Activated T-cell treated with anti-CD3 and anti-CD28 coated beads, Interleukin-2, amount 50 U/mL, for 4 hours (primary cell): ENCODE results near the gene AGBL1. TPM values are rescaled to one million over a fixed set of nuclear protein-coding genes. Genes with fewer than 3 reads are reported as not detected.

Experiments used
- ATAC-seq, 2 donors: fragments of 200-7000 bp; cut with Tn5 transposase; one replicate each; pipeline ENCODE4 v1.10.0; 2021
- DNase-seq: peaks from one replicate; pipeline ENCODE4 v3.0.0-alpha.2; 2020
- H3K27me3 Mint-ChIP-seq: one replicate; pipeline ENCODE4 v1.8.0; 2021; ENCODE audit warnings: low read depth, mixed read lengths
- H3K36me3 Mint-ChIP-seq: one replicate; pipeline ENCODE4 v1.8.0; 2022; ENCODE audit warnings: mixed read lengths; ENCODE audit not compliant: insufficient read depth
- H3K4me1 Mint-ChIP-seq: one replicate; pipeline ENCODE4 v1.8.0; 2021; ENCODE audit warnings: low read depth, mixed read lengths
- H3K4me3 Mint-ChIP-seq: one replicate; pipeline ENCODE4 v1.8.0; 2021; ENCODE audit warnings: mild to moderate bottlenecking, moderate library complexity, mixed read lengths
- H3K9me3 Mint-ChIP-seq: one replicate; pipeline ENCODE4 v1.8.0; 2021; ENCODE audit warnings: mixed read lengths
- total RNA-seq, 3 donors: library from RNA; stranded (reverse); gene quantifications; one replicate each; pipeline ENCODE4 v1.2.1, GENCODE V29; 2021

Gene AGBL1
- total RNA-seq, 3 donors from 2014 or later = 0.05 TPM; not detected in 2

- H3K4me3 Mint-ChIP-seq = no peak overlapping the region
- H3K4me1 Mint-ChIP-seq = peaks cover 67% of the 10 kb centered on the region
These were observed 531.9 kb downstream of the AGBL1 start for GRCh38 chr15:86611417-86612040.

GRCh38 chr15:86615411-86615810, 535.7 kb downstream of the AGBL1 start:
- Mint-ChIP-seq H3K36me3 (no peaks in the 10 kb centered on the region), H3K27me3 (no peaks in the 10 kb centered on the region), H3K9me3 (no peaks in the 10 kb centered on the region), H3K4me3 (peak overlapping the region; percentile 7), H3K4me1 (peaks cover 79% of the 10 kb centered on the region)
- ATAC-seq (no peak), DNase-seq (no peak)

More at GRCh38 chr15:86611417-86612040, 531.9 kb downstream of the AGBL1 start:
- Mint-ChIP-seq H3K9me3 (no peaks in the 10 kb centered on the region), H3K27me3 (no peaks in the 10 kb centered on the region), H3K36me3 (no peaks in the 10 kb centered on the region)
- ATAC-seq (peak; percentile 92), DNase-seq (peak; percentile 6)

GRCh38 chr15:86615816-86616215, 536.1 kb downstream of the AGBL1 start:
- Mint-ChIP-seq H3K4me3 (peak overlapping the region; percentile 7), H3K4me1 (peaks cover 78% of the 10 kb centered on the region), H3K36me3 (no peaks in the 10 kb centered on the region), H3K9me3 (no peaks in the 10 kb centered on the region), H3K27me3 (no peaks in the 10 kb centered on the region)
- no peak for ATAC-seq
- no peak for DNase-seq

- ATAC-seq = peak in 1 of 2 donors; percentile 23
- Mint-ChIP-seq H3K4me3 (no peak overlapping the region), H3K4me1 (peaks cover 71% of the 10 kb centered on the region)
These were observed 537.1 kb downstream of the AGBL1 start for GRCh38 chr15:86616771-86617170.

GRCh38 chr15:86620157-86620556, 540.5 kb downstream of the AGBL1 start:
- DNase-seq = no peak
- H3K36me3 Mint-ChIP-seq = no peaks in the 10 kb centered on the region
- H3K27me3 Mint-ChIP-seq = no peaks in the 10 kb centered on the region
- H3K4me3 Mint-ChIP-seq = no peak overlapping the region
- ATAC-seq = no peak
- peaks cover 51% of the 10 kb centered on the region for H3K4me1 Mint-ChIP-seq
- no peaks in the 10 kb centered on the region for H3K9me3 Mint-ChIP-seq

More at GRCh38 chr15:86616771-86617170, 537.1 kb downstream of the AGBL1 start:
- no peaks in the 10 kb centered on the region for H3K27me3 Mint-ChIP-seq
- H3K36me3 Mint-ChIP-seq = no peaks in the 10 kb centered on the region
- no peak for DNase-seq
- no peaks in the 10 kb centered on the region for H3K9me3 Mint-ChIP-seq

- H3K4me3 Mint-ChIP-seq = no peak overlapping the region
- DNase-seq (no peak), ATAC-seq (no peak)
- no peaks in the 10 kb centered on the region for H3K36me3 Mint-ChIP-seq
- no peaks in the 10 kb centered on the region for H3K27me3 Mint-ChIP-seq
- H3K9me3 Mint-ChIP-seq = no peaks in the 10 kb centered on the region
- H3K4me1 Mint-ChIP-seq = peaks cover 50% of the 10 kb centered on the region
These were observed 541.1 kb downstream of the AGBL1 start for GRCh38 chr15:86620641-86621349.

GRCh38 chr15:86623236-86623635, 543.6 kb downstream of the AGBL1 start:
- ATAC-seq = no peak
- Mint-ChIP-seq H3K27me3 (no peaks in the 10 kb centered on the region), H3K36me3 (no peaks in the 10 kb centered on the region), H3K9me3 (no peaks in the 10 kb centered on the region), H3K4me1 (peaks cover 36% of the 10 kb centered on the region), H3K4me3 (no peak overlapping the region)
- DNase-seq = no peak

- ATAC-seq = peak; percentile 97 to 98
- Mint-ChIP-seq H3K4me3 (no peak overlapping the region), H3K27me3 (no peaks in the 10 kb centered on the region), H3K4me1 (peaks cover 35% of the 10 kb centered on the region), H3K36me3 (no peaks in the 10 kb centered on the region), H3K9me3 (no peaks in the 10 kb centered on the region)
- peak; percentile 57 for DNase-seq
These were observed 544.8 kb downstream of the AGBL1 start for GRCh38 chr15:86624261-86625036.

GRCh38 chr15:86629409-86630356, 550.0 kb downstream of the AGBL1 start:
- H3K4me1 Mint-ChIP-seq = peaks cover 22% of the 10 kb centered on the region
- ATAC-seq = no peak
- no peaks in the 10 kb centered on the region for H3K9me3 Mint-ChIP-seq

GRCh38 chr15:86630946-86631345, 551.3 kb downstream of the AGBL1 start:
- peaks cover 12% of the 10 kb centered on the region for H3K4me1 Mint-ChIP-seq
- H3K36me3 Mint-ChIP-seq = no peaks in the 10 kb centered on the region
- H3K4me3 Mint-ChIP-seq = no peak overlapping the region
- H3K27me3 Mint-ChIP-seq = no peaks in the 10 kb centered on the region
- H3K9me3 Mint-ChIP-seq = no peaks in the 10 kb centered on the region
- no peak for ATAC-seq
- DNase-seq = no peak

More at GRCh38 chr15:86629409-86630356, 550.0 kb downstream of the AGBL1 start:
- no peaks in the 10 kb centered on the region for H3K36me3 Mint-ChIP-seq
- no peak for DNase-seq
- no peak overlapping the region for H3K4me3 Mint-ChIP-seq
- H3K27me3 Mint-ChIP-seq = no peaks in the 10 kb centered on the region

GRCh38 chr15:86634146-86634545, 554.5 kb downstream of the AGBL1 start:
- Mint-ChIP-seq H3K4me3 (no peak overlapping the region), H3K9me3 (peaks cover 4% of the 10 kb centered on the region), H3K27me3 (no peaks in the 10 kb centered on the region), H3K36me3 (no peaks in the 10 kb centered on the region), H3K4me1 (peaks cover 12% of the 10 kb centered on the region)
- ATAC-seq (no peak), DNase-seq (no peak)

GRCh38 chr15:86634992-86635638, 555.4 kb downstream of the AGBL1 start:
- ATAC-seq = no peak
- H3K27me3 Mint-ChIP-seq = no peaks in the 10 kb centered on the region
- H3K36me3 Mint-ChIP-seq = no peaks in the 10 kb centered on the region
- H3K4me3 Mint-ChIP-seq = no peak overlapping the region
- DNase-seq = no peak
- H3K4me1 Mint-ChIP-seq = peaks cover 8% of the 10 kb centered on the region
- H3K9me3 Mint-ChIP-seq = peaks cover 4% of the 10 kb centered on the region

- Mint-ChIP-seq H3K36me3 (no peaks in the 10 kb centered on the region), H3K27me3 (no peaks in the 10 kb centered on the region), H3K9me3 (no peaks in the 10 kb centered on the region), H3K4me1 (no peaks in the 10 kb centered on the region), H3K4me3 (no peak overlapping the region)
- no peak for ATAC-seq
- no peak for DNase-seq
These were observed 564.7 kb downstream of the AGBL1 start for GRCh38 chr15:86644339-86644738.
